ENCODE measurements around the gene TMEM9B.

The TMEM9B gene

DNA sequence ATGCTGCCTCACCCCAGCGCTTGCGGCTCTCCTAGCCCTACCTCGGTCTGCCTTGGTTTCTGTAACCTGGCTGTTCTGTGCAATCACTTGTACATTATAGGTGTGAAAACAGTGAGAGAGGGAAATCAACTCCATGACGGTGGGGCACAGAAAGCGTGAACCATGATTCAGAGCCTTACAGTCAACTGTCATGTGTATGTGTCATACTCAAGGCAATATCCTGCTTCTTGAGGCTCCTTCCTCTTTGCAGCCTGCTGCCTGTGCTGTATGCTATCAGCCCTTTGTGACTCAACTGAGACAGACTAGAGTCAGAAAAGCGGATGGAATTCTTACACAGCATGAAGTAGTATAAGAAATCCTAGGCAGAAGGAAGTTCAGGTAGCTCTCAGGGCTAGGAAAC is 37.5 kb upstream of the TMEM9B start:
- TF ChIP-seq CTCF (conservative IDR thresholded peaks at IDR 0.05; ENCODE audit: low read length) (no peak), EZH2phosphoT487 (IDR thresholded peaks at IDR 0.05; ENCODE audit: borderline replicate concordance) (no peak)
- H2AFZ ChIP-seq (ENCODE audit: low read length) = peak overlapping the region; percentile 84

DNA sequence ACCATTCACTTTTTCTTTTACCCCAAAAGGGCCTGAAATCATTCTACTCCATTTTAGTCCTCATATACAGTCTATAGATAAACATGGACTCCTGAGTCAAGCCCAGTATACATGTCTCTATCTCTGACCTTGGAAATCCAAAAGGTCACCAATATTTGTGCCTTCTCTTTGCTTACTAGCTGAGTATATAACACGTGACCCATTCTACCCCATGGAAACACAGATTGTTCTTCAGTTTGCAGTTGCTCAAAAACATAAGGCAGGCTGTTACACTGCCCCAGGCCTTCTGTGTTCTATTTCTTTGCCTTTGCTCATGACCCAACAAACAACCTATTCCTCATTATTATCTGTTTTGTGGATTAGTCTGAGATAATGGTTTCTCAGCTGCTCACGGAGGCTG is 33.8 kb upstream of the TMEM9B start:
- Histone ChIP-seq H3K27me3 (ENCODE audit: insufficient read depth, low read length, poor library complexity, severe bottlenecking) (no peaks in the 10 kb centered on the region), H3K4me3 (ENCODE audit: low read length, poor library complexity, severe bottlenecking) (no peak overlapping the region), H3K9me3 (ENCODE audit: insufficient read depth, low read depth, low read length) (no peaks in the 10 kb centered on the region), H3K79me2 (ENCODE audit: insufficient read depth, low read length) (no peaks in the 10 kb centered on the region), H3K4me2 (ENCODE audit: low read depth, low read length, poor library complexity, severe bottlenecking) (no peak overlapping the region), H3K9ac (ENCODE audit: low read depth, low read length, poor library complexity, severe bottlenecking) (no peak overlapping the region), H3F3A (ENCODE audit: low read depth) (no peaks in the 10 kb centered on the region), H2AFZ (ENCODE audit: low read length) (no peak overlapping the region), H3K36me3 (ENCODE audit: insufficient read depth, low read length) (no peaks in the 10 kb centered on the region), H3K9me2 (replicated peaks; ENCODE audit: low read depth, low read length) (no peaks in the 10 kb centered on the region), H3K4me1 (ENCODE audit: insufficient read depth, low read length, poor library complexity, severe bottlenecking) (no peaks in the 10 kb centered on the region), H4K20me1 (ENCODE audit: insufficient read depth, low read length, poor library complexity, severe bottlenecking) (no peaks in the 10 kb centered on the region)
- TF ChIP-seq EZH2phosphoT487 (IDR thresholded peaks at IDR 0.05; ENCODE audit: borderline replicate concordance) (no peak), CTCF (conservative IDR thresholded peaks at IDR 0.05; ENCODE audit: low read length) (no peak)

More for the DNA sequence above, 37.5 kb upstream of the TMEM9B start:
- Histone ChIP-seq H3K4me1 (ENCODE audit: insufficient read depth, low read length, poor library complexity, severe bottlenecking) (no peaks in the 10 kb centered on the region), H3K4me2 (ENCODE audit: low read depth, low read length, poor library complexity, severe bottlenecking) (no peak overlapping the region), H4K20me1 (ENCODE audit: insufficient read depth, low read length, poor library complexity, severe bottlenecking) (no peaks in the 10 kb centered on the region), H3F3A (ENCODE audit: low read depth) (no peaks in the 10 kb centered on the region), H3K4me3 (ENCODE audit: low read length, poor library complexity, severe bottlenecking) (no peak overlapping the region), H3K9ac (ENCODE audit: low read depth, low read length, poor library complexity, severe bottlenecking) (no peak overlapping the region), H3K36me3 (ENCODE audit: insufficient read depth, low read length) (no peaks in the 10 kb centered on the region), H3K9me2 (replicated peaks; ENCODE audit: low read depth, low read length) (no peaks in the 10 kb centered on the region), H3K9me3 (ENCODE audit: insufficient read depth, low read depth, low read length) (no peaks in the 10 kb centered on the region), H3K79me2 (ENCODE audit: insufficient read depth, low read length) (no peaks in the 10 kb centered on the region), H3K27me3 (ENCODE audit: insufficient read depth, low read length, poor library complexity, severe bottlenecking) (no peaks in the 10 kb centered on the region)

- Histone ChIP-seq H3K79me2 (ENCODE audit: insufficient read depth, low read length) (no peaks in the 10 kb centered on the region), H3K9me2 (replicated peaks; ENCODE audit: low read depth, low read length) (no peaks in the 10 kb centered on the region), H3K9ac (ENCODE audit: low read depth, low read length, poor library complexity, severe bottlenecking) (no peak overlapping the region), H4K20me1 (ENCODE audit: insufficient read depth, low read length, poor library complexity, severe bottlenecking) (no peaks in the 10 kb centered on the region), H3K36me3 (ENCODE audit: insufficient read depth, low read length) (no peaks in the 10 kb centered on the region), H3K4me2 (ENCODE audit: low read depth, low read length, poor library complexity, severe bottlenecking) (no peak overlapping the region), H3K4me1 (ENCODE audit: insufficient read depth, low read length, poor library complexity, severe bottlenecking) (no peaks in the 10 kb centered on the region), H3K9me3 (ENCODE audit: insufficient read depth, low read depth, low read length) (no peaks in the 10 kb centered on the region), H3F3A (ENCODE audit: low read depth) (no peaks in the 10 kb centered on the region), H3K27me3 (ENCODE audit: insufficient read depth, low read length, poor library complexity, severe bottlenecking) (no peaks in the 10 kb centered on the region), H3K4me3 (ENCODE audit: low read length, poor library complexity, severe bottlenecking) (no peak overlapping the region), H2AFZ (ENCODE audit: low read length) (no peak overlapping the region)
- TF ChIP-seq EZH2phosphoT487 (IDR thresholded peaks at IDR 0.05; ENCODE audit: borderline replicate concordance) = no peak
Measured at GRCh38 chr11:8997451-8997850, 33.2 kb upstream of the TMEM9B start.

- no peak for TF ChIP-seq CTCF (conservative IDR thresholded peaks at IDR 0.05; ENCODE audit: low read length)
- no peak for TF ChIP-seq EZH2phosphoT487 (IDR thresholded peaks at IDR 0.05; ENCODE audit: borderline replicate concordance)
- H3F3A ChIP-seq (ENCODE audit: low read depth) = no peaks in the 10 kb centered on the region
- H3K4me1 ChIP-seq (ENCODE audit: insufficient read depth, low read length, poor library complexity, severe bottlenecking) = no peaks in the 10 kb centered on the region
- no peaks in the 10 kb centered on the region for H3K9me2 ChIP-seq (replicated peaks; ENCODE audit: low read depth, low read length)
- H3K27me3 ChIP-seq (ENCODE audit: insufficient read depth, low read length, poor library complexity, severe bottlenecking) = no peaks in the 10 kb centered on the region
- H3K9ac ChIP-seq (ENCODE audit: low read depth, low read length, poor library complexity, severe bottlenecking) = no peak overlapping the region
- no peak overlapping the region for H3K4me2 ChIP-seq (ENCODE audit: low read depth, low read length, poor library complexity, severe bottlenecking)
- no peak overlapping the region for H2AFZ ChIP-seq (ENCODE audit: low read length)
- no peaks in the 10 kb centered on the region for H4K20me1 ChIP-seq (ENCODE audit: insufficient read depth, low read length, poor library complexity, severe bottlenecking)
- H3K36me3 ChIP-seq (ENCODE audit: insufficient read depth, low read length) = no peaks in the 10 kb centered on the region
- H3K79me2 ChIP-seq (ENCODE audit: insufficient read depth, low read length) = no peaks in the 10 kb centered on the region
- H3K9me3 ChIP-seq (ENCODE audit: insufficient read depth, low read depth, low read length) = no peaks in the 10 kb centered on the region
- no peak overlapping the region for H3K4me3 ChIP-seq (ENCODE audit: low read length, poor library complexity, severe bottlenecking)
Measured at GRCh38 chr11:8989453-8989852, 25.2 kb upstream of the TMEM9B start.
